SK-N-SH treated with all-trans-retinoic acid at 6 μM for 48 hours (cell line): ENCODE measurements around the gene LOXL4.

ENCODE experiments used
- CSRNP3 ChIP-seq: fragments of 250-450 bp; sonication (Bioruptor Pico); IDR thresholded peaks from 2 replicates; pipeline ENCODE4 v1.5.1; 2021; ENCODE audit warnings: mild to moderate bottlenecking, moderate library complexity
- GLIS3 ChIP-seq: fragments of 250-450 bp; sonication (Bioruptor Pico); IDR thresholded peaks from 2 replicates; pipeline ENCODE4 v1.5.0; 2020; ENCODE audit warnings: mild to moderate bottlenecking, moderate library complexity
- ZFP3 ChIP-seq: fragments of 250-450 bp; sonication (Bioruptor Pico); IDR thresholded peaks from 2 replicates; pipeline ENCODE4 v1.5.0; 2020; ENCODE audit warnings: mild to moderate bottlenecking, moderate library complexity
- ZNF565 ChIP-seq: fragments of 450-650 bp; formaldehyde crosslinking; conservative IDR thresholded peaks from 2 replicates; pipeline ENCODE4 v1.5.0; 2020; ENCODE audit warnings: low read depth, mild to moderate bottlenecking, moderate library complexity

GRCh38 chr10:98307916-98308541 lies 40.0 kb upstream of the LOXL4 start:
- TF ChIP-seq ZFP3 (no peak), CSRNP3 (CRISPR knock-in tag) (no peak), ZNF565 (CRISPR knock-in tag) (no peak), GLIS3 (CRISPR knock-in tag) (no peak)
